ENCODE data around the gene KIAA1958. TPM values are rescaled to one million over a fixed set of nuclear protein-coding genes. Genes with fewer than 3 reads are reported as not detected.

Gene KIAA1958
- total and polyA plus RNA-seq, 2 of the 4 experiments (the other 2 are of a cell fraction), result 0.65 to 1.8 TPM

DNA sequence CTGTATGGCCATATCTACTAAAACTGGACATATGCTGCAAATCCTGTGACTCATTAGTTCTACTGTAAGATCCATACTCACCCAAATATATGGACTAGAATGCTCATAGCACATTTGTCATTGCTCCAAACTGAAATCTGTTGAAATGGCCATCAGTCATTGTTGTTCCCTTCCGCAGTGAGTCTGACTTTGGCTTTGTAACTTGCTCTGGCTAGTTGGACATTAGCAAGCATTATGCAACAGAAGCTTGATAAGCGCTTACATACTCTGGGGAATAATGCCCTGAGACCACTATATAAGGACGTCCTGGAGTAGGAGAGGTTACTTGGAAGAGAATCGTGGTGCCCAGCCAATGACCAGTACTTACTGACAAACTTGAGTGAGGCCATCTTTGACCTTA lies 9.0 kb downstream of the KIAA1958 start:
- Histone ChIP-seq H3K23ac (ENCODE audit: low read depth, low read length) (no peak overlapping the region), H3K9ac (ENCODE audit: low read depth, low read length) (no peak overlapping the region), H3K4ac (ENCODE audit: low read depth, low read length) (no peak overlapping the region), H3K27me3 (ENCODE audit: control insufficient read depth, insufficient read depth, low read length) (no peaks in the 10 kb centered on the region), H4K5ac (ENCODE audit: low read depth, low read length) (no peak overlapping the region), H3K4me2 (ENCODE audit: low read depth, low read length) (no peak overlapping the region), H2BK15ac (ENCODE audit: low read depth, low read length) (no peak overlapping the region), H3K18ac (ENCODE audit: low read depth, low read length) (no peak overlapping the region), H3K9me3 (ENCODE audit: control insufficient read depth, insufficient read depth, low read length) (peaks cover 7% of the 10 kb centered on the region), H2AK9ac (replicated peaks; ENCODE audit: low read depth, low read length, poor library complexity) (no peak overlapping the region), H3K79me1 (ENCODE audit: low read depth in 1 of 2, low read length in 2 of 2) (peaks cover 0 to 6% of the 10 kb centered on the region in 2 experiments; a peak in 3 of 4 replicates), H3K4me3 (ENCODE audit: insufficient read depth, low read depth, low read length) (no peak overlapping the region), H2AFZ (replicated peaks; ENCODE audit: low read length, poor library complexity) (no peak overlapping the region), H3K36me3 (ENCODE audit: control insufficient read depth, insufficient read depth, low read length) (peaks cover 3% of the 10 kb centered on the region; the same call in 1 of the 2 replicates), H3K4me1 (ENCODE audit: control insufficient read depth, insufficient read depth, low read length) (peaks cover 3% of the 10 kb centered on the region), H2AK5ac (ENCODE audit: low read depth, low read length) (no peak overlapping the region), H2BK5ac (ENCODE audit: low read depth, low read length, poor library complexity, severe bottlenecking) (no peak overlapping the region), H2BK20ac (ENCODE audit: low read depth, low read length) (no peak overlapping the region), H4K8ac (ENCODE audit: low read depth in 2 of 2, low read length in 2 of 2) (no peak overlapping the region), H4K91ac (ENCODE audit: insufficient read depth, low read depth, low read length) (no peak overlapping the region), H3K9me1 (ENCODE audit: insufficient read depth, low read length) (no peaks in the 10 kb centered on the region; the same call in 1 of the 2 replicates), H3K56ac (ENCODE audit: extremely low read depth, insufficient read depth, low read length) (no peak overlapping the region), H2BK120ac (ENCODE audit: low read depth, low read length) (no peak overlapping the region), H3K14ac (replicated peaks; ENCODE audit: low read depth, low read length) (no peak overlapping the region), H3K27ac (ENCODE audit: insufficient read depth, low read length) (no peak overlapping the region; the same call in 1 of the 2 replicates), H4K20me1 (ENCODE audit: insufficient read depth, low read length) (no peaks in the 10 kb centered on the region)
- ATAC-seq (ENCODE audit: low read depth) (no peak; the same call in 1 of the 2 replicates), DNase-seq (no peak)
- ChIA-PET CTCF (no interaction called here), POLR2A (ENCODE audit: unreplicated experiment) (no interaction called here)
- BruUV-seq (replicated peaks), result no TSS peak
- intact Hi-C loops (cut with micrococcal nuclease), result loop anchor here (5.0 to 10.0 kb wide), 2 partner anchors 37 to 129 kb away; no protein-coding TSS in a partner anchor
- TF ChIP-seq NFE2L2 (IDR thresholded peaks at IDR 0.05; ENCODE audit: low read depth, low read length) (no peak), MAZ (IDR thresholded peaks at IDR 0.05; ENCODE audit: borderline replicate concordance, low read depth, low read length) (no peak), RAD21 (IDR thresholded peaks at IDR 0.05; ENCODE audit: low read length) (no peak), POLR2A (IDR thresholded peaks at IDR 0.05; ENCODE audit: low read depth, low read length) (no peak), RFX5 (IDR thresholded peaks at IDR 0.05; ENCODE audit: low read depth, low read length) (no peak), MAFK (IDR thresholded peaks at IDR 0.05; ENCODE audit: low read depth, low read length) (no peak), BHLHE40 (IDR thresholded peaks at IDR 0.05; ENCODE audit: low read depth, low read length) (no peak), MXI1 (IDR thresholded peaks at IDR 0.05; ENCODE audit: borderline replicate concordance, low read depth, low read length) (no peak), CEBPB (IDR thresholded peaks at IDR 0.05; ENCODE audit: low read depth, low read length) (no peak), CHD1 (IDR thresholded peaks at IDR 0.05; ENCODE audit: low read depth, low read length) (no peak), FOS (IDR thresholded peaks at IDR 0.05; ENCODE audit: low read depth, low read length) (no peak), RCOR1 (IDR thresholded peaks at IDR 0.05; ENCODE audit: insufficient replicate concordance, low read length) (no peak), SMC3 (IDR thresholded peaks at IDR 0.05; ENCODE audit: low read depth, low read length) (no peak)
- TF ChIP-seq, protein P1, sequence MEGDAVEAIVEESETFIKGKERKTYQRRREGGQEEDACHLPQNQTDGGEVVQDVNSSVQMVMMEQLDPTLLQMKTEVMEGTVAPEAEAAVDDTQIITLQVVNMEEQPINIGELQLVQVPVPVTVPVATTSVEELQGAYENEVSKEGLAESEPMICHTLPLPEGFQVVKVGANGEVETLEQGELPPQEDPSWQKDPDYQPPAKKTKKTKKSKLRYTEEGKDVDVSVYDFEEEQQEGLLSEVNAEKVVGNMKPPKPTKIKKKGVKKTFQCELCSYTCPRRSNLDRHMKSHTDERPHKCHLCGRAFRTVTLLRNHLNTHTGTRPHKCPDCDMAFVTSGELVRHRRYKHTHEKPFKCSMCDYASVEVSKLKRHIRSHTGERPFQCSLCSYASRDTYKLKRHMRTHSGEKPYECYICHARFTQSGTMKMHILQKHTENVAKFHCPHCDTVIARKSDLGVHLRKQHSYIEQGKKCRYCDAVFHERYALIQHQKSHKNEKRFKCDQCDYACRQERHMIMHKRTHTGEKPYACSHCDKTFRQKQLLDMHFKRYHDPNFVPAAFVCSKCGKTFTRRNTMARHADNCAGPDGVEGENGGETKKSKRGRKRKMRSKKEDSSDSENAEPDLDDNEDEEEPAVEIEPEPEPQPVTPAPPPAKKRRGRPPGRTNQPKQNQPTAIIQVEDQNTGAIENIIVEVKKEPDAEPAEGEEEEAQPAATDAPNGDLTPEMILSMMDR (conservative IDR thresholded peaks at IDR 0.05; ENCODE audit: low read depth, low read length), result no peak
- TF ChIP-seq, protein P2, sequence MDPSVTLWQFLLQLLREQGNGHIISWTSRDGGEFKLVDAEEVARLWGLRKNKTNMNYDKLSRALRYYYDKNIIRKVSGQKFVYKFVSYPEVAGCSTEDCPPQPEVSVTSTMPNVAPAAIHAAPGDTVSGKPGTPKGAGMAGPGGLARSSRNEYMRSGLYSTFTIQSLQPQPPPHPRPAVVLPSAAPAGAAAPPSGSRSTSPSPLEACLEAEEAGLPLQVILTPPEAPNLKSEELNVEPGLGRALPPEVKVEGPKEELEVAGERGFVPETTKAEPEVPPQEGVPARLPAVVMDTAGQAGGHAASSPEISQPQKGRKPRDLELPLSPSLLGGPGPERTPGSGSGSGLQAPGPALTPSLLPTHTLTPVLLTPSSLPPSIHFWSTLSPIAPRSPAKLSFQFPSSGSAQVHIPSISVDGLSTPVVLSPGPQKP (IDR thresholded peaks at IDR 0.05; ENCODE audit: borderline replicate concordance, low read depth, low read length), result no peak
- TF ChIP-seq, protein P3, sequence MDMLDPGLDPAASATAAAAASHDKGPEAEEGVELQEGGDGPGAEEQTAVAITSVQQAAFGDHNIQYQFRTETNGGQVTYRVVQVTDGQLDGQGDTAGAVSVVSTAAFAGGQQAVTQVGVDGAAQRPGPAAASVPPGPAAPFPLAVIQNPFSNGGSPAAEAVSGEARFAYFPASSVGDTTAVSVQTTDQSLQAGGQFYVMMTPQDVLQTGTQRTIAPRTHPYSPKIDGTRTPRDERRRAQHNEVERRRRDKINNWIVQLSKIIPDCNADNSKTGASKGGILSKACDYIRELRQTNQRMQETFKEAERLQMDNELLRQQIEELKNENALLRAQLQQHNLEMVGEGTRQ (IDR thresholded peaks at IDR 0.05; ENCODE audit: low read depth, low read length), result no peak
- in situ Hi-C loops (cut with MboI; ENCODE audit: low sequenced_read_pairs), result no loop called here
- no CpG with 5 or more reads among the region's 4 CpGs for WGBS, 2 experiments (ENCODE audit: extremely low coverage in 2 of 2, insufficient read length in 1 of 2)
- dilution Hi-C loops (cut with HindIII; ENCODE audit: low sequenced_read_pairs, unreplicated experiment), result no loop called here
